Neural cell (in vitro differentiated cells): ENCODE data around the gene C1orf167. TPM values are rescaled to one million over a fixed set of nuclear protein-coding genes. Genes with fewer than 3 reads are reported as not detected.

Source experiments
- H2AFZ ChIP-seq: fragments of 200-600, 300-800 bp; sonication (generic), shearing (Covaris generic); 2 replicates; pipeline ENCODE4 v1.6.0; 2014; ENCODE audit warnings: low read depth, mild to moderate bottlenecking, antibody characterized with exemption, low read length, moderate library complexity
- H3F3A ChIP-seq: fragments of 200-600 bp; shearing (Covaris generic); 2 replicates; pipeline ENCODE4 v1.6.1; 2016; ENCODE audit warnings: mild to moderate bottlenecking, moderate library complexity, mixed read lengths, antibody characterized with exemption, low read length; ENCODE audit not compliant: insufficient read depth, poor library complexity, severe bottlenecking
- H3K27ac ChIP-seq: fragments of 200-600, 300-800 bp; sonication (generic), shearing (Covaris generic); 2 replicates; pipeline ENCODE4 v1.5.1; 2014; ENCODE audit warnings: mild to moderate bottlenecking, low read length, moderate library complexity
- H3K27me3 ChIP-seq: fragments of 300-800, 200-600 bp; sonication (generic), shearing (Covaris generic); 2 replicates; pipeline ENCODE4 v1.6.0; 2014; ENCODE audit warnings: mild to moderate bottlenecking, low read depth, low read length, moderate library complexity; ENCODE audit not compliant: insufficient read depth
- H3K36me3 ChIP-seq: fragments of 300-800, 200-600 bp; sonication (generic), shearing (Covaris generic); 2 replicates; pipeline ENCODE4 v1.5.1; 2014; ENCODE audit warnings: mild to moderate bottlenecking, antibody characterized with exemption, low read length, moderate library complexity; ENCODE audit not compliant: insufficient read depth
- H3K4me2 ChIP-seq: fragments of 300-800, 200-600 bp; sonication (generic), shearing (Covaris generic); 2 replicates; pipeline ENCODE4 v1.6.0; 2014; ENCODE audit warnings: mild to moderate bottlenecking, low read length
- H3K4me3 ChIP-seq: fragments of 300-800, 200-600 bp; sonication (generic), shearing (Covaris generic); 2 replicates; pipeline ENCODE4 v1.5.1; 2014; ENCODE audit warnings: mild to moderate bottlenecking, low read length, moderate library complexity
- H3K79me2 ChIP-seq: fragments of 200-600 bp; shearing (Covaris generic); replicated peaks from 2 replicates; pipeline ENCODE4 v1.6.0; 2014; ENCODE audit warnings: mild to moderate bottlenecking, low read length, moderate library complexity; ENCODE audit not compliant: insufficient read depth
- H3K9ac ChIP-seq: fragments of 300-800, 200-600 bp; sonication (generic), shearing (Covaris generic); 2 replicates; pipeline ENCODE4 v1.6.1; 2016; ENCODE audit warnings: mild to moderate bottlenecking, low read length, mixed read lengths
- H3K9me2 ChIP-seq: fragments of 200-600 bp; shearing (Covaris generic); 2 replicates; pipeline ENCODE4 v1.6.1; 2016; ENCODE audit warnings: mild to moderate bottlenecking, low read length, mixed read lengths; ENCODE audit not compliant: insufficient read depth
- H3K9me3 ChIP-seq: fragments of 200-600, 300-800 bp; sonication (generic), shearing (Covaris generic); 2 replicates; pipeline ENCODE4 v1.6.1; 2016; ENCODE audit warnings: mild to moderate bottlenecking, mixed run types, low read length, moderate library complexity, mixed read lengths
- H4K20me1 ChIP-seq: fragments of 200-600 bp; shearing (Covaris generic); 2 replicates; pipeline ENCODE4 v1.6.1; 2016; ENCODE audit warnings: mild to moderate bottlenecking, mixed run types; ENCODE audit not compliant: insufficient read depth
- EP300 ChIP-seq: fragments of 450-650 bp; conservative IDR thresholded peaks from 2 replicates; pipeline ENCODE4 v1.6.1; 2014; ENCODE audit warnings: antibody characterized with exemption, mild to moderate bottlenecking, moderate library complexity; ENCODE audit not compliant: poor library complexity, severe bottlenecking
- EZH2 ChIP-seq: fragments of 200-600, 300-800 bp; shearing (Covaris generic), sonication (generic); IDR thresholded peaks from 2 replicates; pipeline ENCODE4 v1.6.1; 2014; ENCODE audit warnings: antibody characterized with exemption, low read length, borderline replicate concordance, mild to moderate bottlenecking; ENCODE audit not compliant: insufficient read depth, poor library complexity, severe bottlenecking
- MXI1 ChIP-seq: fragments of 450-650 bp; conservative IDR thresholded peaks from 2 replicates; pipeline ENCODE4 v1.6.1; 2014; ENCODE audit warnings: antibody characterized with exemption, mild to moderate bottlenecking; ENCODE audit not compliant: poor library complexity, severe bottlenecking
- POLR2AphosphoS5 ChIP-seq: IDR thresholded peaks from 2 replicates; pipeline ENCODE4 v1.6.1; 2012
- RAD21 ChIP-seq: fragments of 450-650 bp; conservative IDR thresholded peaks from 2 replicates; pipeline ENCODE4 v1.6.1; 2014; ENCODE audit warnings: antibody characterized with exemption, mild to moderate bottlenecking, moderate library complexity
- SMC3 ChIP-seq: fragments of 450-650 bp; conservative IDR thresholded peaks from 2 replicates; pipeline ENCODE4 v1.6.1; 2014; ENCODE audit warnings: antibody characterized with exemption, mild to moderate bottlenecking, moderate library complexity; ENCODE audit not compliant: poor library complexity
- TAF1 ChIP-seq: IDR thresholded peaks from 2 replicates; pipeline ENCODE4 v1.6.1; 2012; ENCODE audit warnings: low read depth
- polyA plus RNA-seq: library from polyadenylated mRNA; depleted of rRNA; stranded (reverse); fragments of >200 nt; gene quantifications from 2 replicates; pipeline ENCODE4 v1.2.3, GENCODE V29; 2014
- TF ChIP-seq, protein P1 (sequence below): fragments of 450-650 bp; IDR thresholded peaks from 2 replicates; pipeline ENCODE4 v1.5.1; 2014; ENCODE audit warnings: antibody characterized with exemption, mild to moderate bottlenecking, moderate library complexity; ENCODE audit not compliant: poor library complexity, severe bottlenecking
- TF ChIP-seq, protein P2 (sequence below): IDR thresholded peaks from 2 replicates; pipeline ENCODE4 v1.6.1; 2012; ENCODE audit warnings: borderline replicate concordance

The C1orf167 gene
- polyA plus RNA-seq, 1 donor from 2014 or later: not detected

DNA sequence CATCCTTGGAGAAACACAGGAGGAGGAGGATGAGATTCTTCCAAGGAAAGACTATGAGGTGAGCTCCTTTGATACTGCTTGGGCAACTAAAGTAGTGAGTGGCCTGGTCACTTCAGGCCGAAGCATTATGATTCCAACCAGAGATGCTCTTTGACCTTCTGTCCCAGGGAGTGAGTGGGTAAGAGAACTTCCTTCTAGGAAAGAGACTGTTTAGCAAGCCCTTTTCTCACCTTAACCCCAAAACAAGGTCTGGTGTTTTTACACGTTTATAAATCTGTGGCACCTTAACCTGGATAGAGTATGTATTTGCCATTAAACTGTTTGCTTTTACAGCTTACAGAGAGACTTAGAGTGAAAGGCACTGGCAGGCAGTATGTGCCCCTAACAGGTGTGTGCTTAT is 45.1 kb downstream of the C1orf167 start:
- peak overlapping the region; percentile 99 for H3K4me3 ChIP-seq
- H3K9ac ChIP-seq: peak overlapping the region; percentile 93
- no peaks in the 10 kb centered on the region for H4K20me1 ChIP-seq
- H3K27ac ChIP-seq: peak overlapping the region; percentile 86
- H3K4me2 ChIP-seq: peak overlapping the region; percentile 99
- H3F3A ChIP-seq: no peaks in the 10 kb centered on the region
- no peaks in the 10 kb centered on the region for H3K27me3 ChIP-seq
- H2AFZ ChIP-seq: no peak overlapping the region
- no peaks in the 10 kb centered on the region for H3K9me2 ChIP-seq
- no peaks in the 10 kb centered on the region for H3K9me3 ChIP-seq
- H3K36me3 ChIP-seq: no peaks in the 10 kb centered on the region
- H3K79me2 ChIP-seq: peaks cover 48% of the 10 kb centered on the region
- TF ChIP-seq SMC3 (no peak), MXI1 (no peak), RAD21 (no peak), TAF1 (no peak), EZH2 (no peak), POLR2AphosphoS5 (no peak)

GRCh38 chr1:11813021-11813420 is 51.0 kb downstream of the C1orf167 start:
- Histone ChIP-seq H3K4me3 (no peak overlapping the region), H3K79me2 (peaks cover 23% of the 10 kb centered on the region), H3K4me2 (no peak overlapping the region), H4K20me1 (no peaks in the 10 kb centered on the region), H3K9ac (no peak overlapping the region), H3K9me3 (no peaks in the 10 kb centered on the region), H3K9me2 (no peaks in the 10 kb centered on the region), H3K27me3 (no peaks in the 10 kb centered on the region), H3K36me3 (peaks cover 7% of the 10 kb centered on the region), H2AFZ (no peak overlapping the region), H3F3A (no peaks in the 10 kb centered on the region), H3K27ac (no peak overlapping the region)
- TF ChIP-seq POLR2AphosphoS5 (no peak), EP300 (no peak), RAD21 (no peak)
- TF ChIP-seq, protein P1, sequence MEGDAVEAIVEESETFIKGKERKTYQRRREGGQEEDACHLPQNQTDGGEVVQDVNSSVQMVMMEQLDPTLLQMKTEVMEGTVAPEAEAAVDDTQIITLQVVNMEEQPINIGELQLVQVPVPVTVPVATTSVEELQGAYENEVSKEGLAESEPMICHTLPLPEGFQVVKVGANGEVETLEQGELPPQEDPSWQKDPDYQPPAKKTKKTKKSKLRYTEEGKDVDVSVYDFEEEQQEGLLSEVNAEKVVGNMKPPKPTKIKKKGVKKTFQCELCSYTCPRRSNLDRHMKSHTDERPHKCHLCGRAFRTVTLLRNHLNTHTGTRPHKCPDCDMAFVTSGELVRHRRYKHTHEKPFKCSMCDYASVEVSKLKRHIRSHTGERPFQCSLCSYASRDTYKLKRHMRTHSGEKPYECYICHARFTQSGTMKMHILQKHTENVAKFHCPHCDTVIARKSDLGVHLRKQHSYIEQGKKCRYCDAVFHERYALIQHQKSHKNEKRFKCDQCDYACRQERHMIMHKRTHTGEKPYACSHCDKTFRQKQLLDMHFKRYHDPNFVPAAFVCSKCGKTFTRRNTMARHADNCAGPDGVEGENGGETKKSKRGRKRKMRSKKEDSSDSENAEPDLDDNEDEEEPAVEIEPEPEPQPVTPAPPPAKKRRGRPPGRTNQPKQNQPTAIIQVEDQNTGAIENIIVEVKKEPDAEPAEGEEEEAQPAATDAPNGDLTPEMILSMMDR: no peak

- H3F3A ChIP-seq: no peaks in the 10 kb centered on the region
- no peaks in the 10 kb centered on the region for H3K79me2 ChIP-seq
- H3K4me3 ChIP-seq: no peak overlapping the region
- H3K36me3 ChIP-seq: peaks cover 11% of the 10 kb centered on the region
- no peaks in the 10 kb centered on the region for H3K9me3 ChIP-seq
- H3K9ac ChIP-seq: no peak overlapping the region
- H3K4me2 ChIP-seq: no peak overlapping the region
- H3K27me3 ChIP-seq: no peaks in the 10 kb centered on the region
- H4K20me1 ChIP-seq: no peaks in the 10 kb centered on the region
- H3K27ac ChIP-seq: no peak overlapping the region
- TF ChIP-seq, protein P2, sequence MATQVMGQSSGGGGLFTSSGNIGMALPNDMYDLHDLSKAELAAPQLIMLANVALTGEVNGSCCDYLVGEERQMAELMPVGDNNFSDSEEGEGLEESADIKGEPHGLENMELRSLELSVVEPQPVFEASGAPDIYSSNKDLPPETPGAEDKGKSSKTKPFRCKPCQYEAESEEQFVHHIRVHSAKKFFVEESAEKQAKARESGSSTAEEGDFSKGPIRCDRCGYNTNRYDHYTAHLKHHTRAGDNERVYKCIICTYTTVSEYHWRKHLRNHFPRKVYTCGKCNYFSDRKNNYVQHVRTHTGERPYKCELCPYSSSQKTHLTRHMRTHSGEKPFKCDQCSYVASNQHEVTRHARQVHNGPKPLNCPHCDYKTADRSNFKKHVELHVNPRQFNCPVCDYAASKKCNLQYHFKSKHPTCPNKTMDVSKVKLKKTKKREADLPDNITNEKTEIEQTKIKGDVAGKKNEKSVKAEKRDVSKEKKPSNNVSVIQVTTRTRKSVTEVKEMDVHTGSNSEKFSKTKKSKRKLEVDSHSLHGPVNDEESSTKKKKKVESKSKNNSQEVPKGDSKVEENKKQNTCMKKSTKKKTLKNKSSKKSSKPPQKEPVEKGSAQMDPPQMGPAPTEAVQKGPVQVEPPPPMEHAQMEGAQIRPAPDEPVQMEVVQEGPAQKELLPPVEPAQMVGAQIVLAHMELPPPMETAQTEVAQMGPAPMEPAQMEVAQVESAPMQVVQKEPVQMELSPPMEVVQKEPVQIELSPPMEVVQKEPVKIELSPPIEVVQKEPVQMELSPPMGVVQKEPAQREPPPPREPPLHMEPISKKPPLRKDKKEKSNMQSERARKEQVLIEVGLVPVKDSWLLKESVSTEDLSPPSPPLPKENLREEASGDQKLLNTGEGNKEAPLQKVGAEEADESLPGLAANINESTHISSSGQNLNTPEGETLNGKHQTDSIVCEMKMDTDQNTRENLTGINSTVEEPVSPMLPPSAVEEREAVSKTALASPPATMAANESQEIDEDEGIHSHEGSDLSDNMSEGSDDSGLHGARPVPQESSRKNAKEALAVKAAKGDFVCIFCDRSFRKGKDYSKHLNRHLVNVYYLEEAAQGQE: no peak
- TF ChIP-seq, protein P1: no peak
- TF ChIP-seq EZH2 (no peak), POLR2AphosphoS5 (no peak), SMC3 (no peak), TAF1 (no peak), EP300 (no peak), RAD21 (no peak), MXI1 (no peak)
- no peak overlapping the region for H2AFZ ChIP-seq
- H3K9me2 ChIP-seq: no peaks in the 10 kb centered on the region
Measured at GRCh38 chr1:11817192-11817591, 55.2 kb downstream of the C1orf167 start.
